NT2/D1 (cell line): ENCODE measurements around the gene ZZZ3.

Experiments used
- YY1 ChIP-seq: IDR thresholded peaks from 2 replicates; pipeline ENCODE4 v1.6.1; 2011; ENCODE audit not compliant: insufficient read length, insufficient read depth
- ZNF274 ChIP-seq: IDR thresholded peaks from 2 replicates; pipeline ENCODE4 v1.6.1; 2011; ENCODE audit warnings: mild to moderate bottlenecking, low read depth, low read length

GRCh38 chr1:77709727-77710126 is 27.3 kb upstream of the ZZZ3 start:
- TF ChIP-seq ZNF274 (no peak), YY1 (no peak)
